Coronary artery (tissue), 2 donors: ENCODE data around the gene JAG2.

Experiments used
- DNase-seq: peaks from one replicate; pipeline ENCODE4 v3.0.0-alpha.2; 2017; ENCODE audit warnings: low spot score
- H3K27ac ChIP-seq, 2 donors: fragments of 200-600 bp; sonication (generic); one replicate each; pipeline ENCODE4 v1.5.1; 2016 to 2019
- H3K4me3 ChIP-seq: fragments of 200-600 bp; sonication (generic); 2 replicates; pipeline ENCODE4 v1.5.1; 2016; ENCODE audit warnings: mild to moderate bottlenecking, moderate library complexity
- TF ChIP-seq, protein P1 (sequence below): fragments of 200-600 bp; sonication (generic); IDR thresholded peaks from one replicate; pipeline ENCODE4 v1.5.1; 2019; ENCODE audit warnings: antibody characterized with exemption

Gene JAG2

GRCh38 chr14:105166571-105167302, 1.8 kb downstream of the JAG2 start:
- no peak overlapping the region for H3K27ac ChIP-seq
- TF ChIP-seq, protein P1, sequence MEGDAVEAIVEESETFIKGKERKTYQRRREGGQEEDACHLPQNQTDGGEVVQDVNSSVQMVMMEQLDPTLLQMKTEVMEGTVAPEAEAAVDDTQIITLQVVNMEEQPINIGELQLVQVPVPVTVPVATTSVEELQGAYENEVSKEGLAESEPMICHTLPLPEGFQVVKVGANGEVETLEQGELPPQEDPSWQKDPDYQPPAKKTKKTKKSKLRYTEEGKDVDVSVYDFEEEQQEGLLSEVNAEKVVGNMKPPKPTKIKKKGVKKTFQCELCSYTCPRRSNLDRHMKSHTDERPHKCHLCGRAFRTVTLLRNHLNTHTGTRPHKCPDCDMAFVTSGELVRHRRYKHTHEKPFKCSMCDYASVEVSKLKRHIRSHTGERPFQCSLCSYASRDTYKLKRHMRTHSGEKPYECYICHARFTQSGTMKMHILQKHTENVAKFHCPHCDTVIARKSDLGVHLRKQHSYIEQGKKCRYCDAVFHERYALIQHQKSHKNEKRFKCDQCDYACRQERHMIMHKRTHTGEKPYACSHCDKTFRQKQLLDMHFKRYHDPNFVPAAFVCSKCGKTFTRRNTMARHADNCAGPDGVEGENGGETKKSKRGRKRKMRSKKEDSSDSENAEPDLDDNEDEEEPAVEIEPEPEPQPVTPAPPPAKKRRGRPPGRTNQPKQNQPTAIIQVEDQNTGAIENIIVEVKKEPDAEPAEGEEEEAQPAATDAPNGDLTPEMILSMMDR, result no peak
- H3K4me3 ChIP-seq, result peak overlapping the region; percentile 77
- no peak for DNase-seq

- Histone ChIP-seq H3K4me3 (peak overlapping the region; percentile 77), H3K27ac (no peak overlapping the region)
- no peak for DNase-seq
- TF ChIP-seq, protein P1, result no peak
Measured at GRCh38 chr14:105165761-105166485, 2.7 kb downstream of the JAG2 start.

GRCh38 chr14:105165134-105165704, 3.4 kb downstream of the JAG2 start:
- no peak overlapping the region for H3K4me3 ChIP-seq
- DNase-seq, result no peak
- no peak overlapping the region for H3K27ac ChIP-seq
- TF ChIP-seq, protein P1, result no peak

GRCh38 chr14:105163040-105163742, 5.4 kb downstream of the JAG2 start:
- Histone ChIP-seq H3K4me3 (no peak overlapping the region), H3K27ac (no peak overlapping the region)
- TF ChIP-seq, protein P1, result no peak
- DNase-seq, result no peak

DNA sequence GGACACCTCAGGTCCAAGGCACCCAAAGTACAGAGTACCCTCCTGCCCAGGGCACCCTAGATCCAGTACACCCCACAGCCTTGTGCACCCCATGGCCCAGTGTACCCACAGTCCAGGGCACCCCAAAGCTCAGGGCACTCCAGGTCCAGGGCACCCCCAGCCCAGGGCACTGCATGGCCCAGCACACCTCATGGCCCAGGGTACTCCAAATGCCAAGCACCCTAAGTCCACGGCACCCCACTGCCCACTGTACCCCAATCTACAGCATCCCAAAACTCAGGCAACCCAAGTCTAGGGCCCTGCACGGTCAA, 6.0 kb downstream of the JAG2 start:
- no peak for DNase-seq
- TF ChIP-seq, protein P1, result no peak
- no peak overlapping the region for H3K27ac ChIP-seq
- no peak overlapping the region for H3K4me3 ChIP-seq

DNA sequence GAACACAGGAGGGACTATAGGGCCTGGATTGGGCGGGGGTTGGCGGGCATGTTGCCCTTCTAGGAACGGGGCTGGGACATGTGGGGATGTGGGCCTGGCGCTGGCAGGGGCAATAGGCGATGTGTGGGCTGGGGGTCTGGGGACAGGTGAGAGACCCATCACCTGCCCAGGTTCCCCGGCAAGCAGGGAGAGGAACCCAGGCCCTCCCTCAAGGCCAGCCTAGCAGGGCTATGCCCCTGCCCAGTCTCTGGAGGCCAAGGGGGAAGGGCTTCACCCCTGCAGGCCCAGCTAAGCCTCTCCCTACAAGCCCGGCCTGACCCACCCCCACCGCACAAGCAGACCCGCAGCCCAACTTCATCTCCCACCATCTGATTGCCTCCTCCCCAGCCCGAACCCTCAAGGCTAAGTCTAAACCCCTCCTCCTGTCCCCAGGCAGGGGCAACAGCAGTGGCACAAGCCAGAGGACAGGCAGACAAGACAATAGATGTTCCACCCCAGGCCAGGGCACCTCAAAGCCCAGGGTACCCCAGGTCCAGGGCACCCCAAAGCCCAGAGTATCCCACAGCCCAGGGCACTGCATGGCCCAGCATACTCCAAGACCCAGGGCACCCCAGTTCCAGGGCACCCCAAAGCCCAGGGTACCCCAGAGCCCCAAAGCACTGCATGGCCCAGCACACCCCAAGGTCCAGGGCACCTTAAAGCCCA, 6.5 kb downstream of the JAG2 start:
- H3K27ac ChIP-seq, result no peak overlapping the region
- no peak for DNase-seq
- no peak overlapping the region for H3K4me3 ChIP-seq
- TF ChIP-seq, protein P1, result no peak
